Measurements from ENCODE around the gene TSHR.

GRCh38 chr14:80958226-80958625, 2.8 kb downstream of the TSHR start:
- no peak for TF ChIP-seq CTCF (IDR thresholded peaks at IDR 0.05)
- TF ChIP-seq POLR2A (IDR thresholded peaks at IDR 0.05), result no peak

Measured in Peyer's patch (tissue), 4 donors.